GM11168 (cell line): ENCODE results near the gene AADAT.
"Not testable (repeated sequence)": the region's sequence is repeated elsewhere in the genome, so short reads cannot be mapped to it uniquely, and the experiment has no call there.

Source experiments
- in situ Hi-C: fragments of 300-500 bp; cut with MboI; formaldehyde crosslinking; loops from one replicate; pipeline ENCODE4 v1.12.0; 2022; ENCODE audit warnings: low sequenced_read_pairs; ENCODE audit not compliant: unreplicated experiment

Gene AADAT

GRCh38 chr4:170089668-170090351 lies at the start of gene AADAT:
TSS of gene AADAT (minus strand) at chr4:170089956. CDS start at chr4:170089690, 266 bp downstream.
- in situ Hi-C loops, result no loop called here

DNA sequence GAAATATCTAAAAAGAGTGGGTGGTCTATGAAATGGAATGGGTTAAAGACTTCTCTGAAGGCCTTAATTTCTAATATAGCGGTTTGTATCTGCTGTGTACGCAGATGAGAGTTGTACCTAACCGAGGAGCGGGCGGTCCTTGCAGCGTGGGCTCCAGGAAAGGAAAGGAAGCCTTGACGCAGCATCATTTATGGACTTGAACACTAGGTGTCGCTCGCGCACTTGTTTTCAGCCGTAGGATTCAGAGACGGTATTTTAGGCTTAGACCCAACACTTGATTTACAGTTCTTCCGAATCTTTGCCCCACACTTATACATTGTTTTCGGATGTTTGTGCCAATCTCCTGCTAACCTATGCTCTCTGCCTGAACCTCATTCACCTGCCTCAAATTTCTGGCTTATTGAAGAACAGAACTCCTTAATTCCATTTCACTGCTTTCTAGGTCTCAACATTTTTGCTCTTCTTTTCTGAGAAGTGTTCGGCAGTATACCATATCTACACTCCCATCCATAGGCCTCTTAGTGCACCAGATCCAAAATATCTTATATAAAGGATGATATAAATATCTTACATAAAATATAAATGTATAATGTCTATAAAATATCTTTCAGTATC lies 48.9 kb upstream of the AADAT start:
- in situ Hi-C loops, result loop anchor here (25.0 kb wide), 1 partner anchor 249 kb away; no protein-coding TSS in a partner anchor

GRCh38 chr4:170137927-170138326 lies 48.2 kb upstream of the AADAT start:
- in situ Hi-C loops, result loop anchor here (25.0 kb wide), 1 partner anchor 249 kb away; no protein-coding TSS in a partner anchor

- in situ Hi-C loops, result loop anchor here (25.0 kb wide), 1 partner anchor 250 kb away; no protein-coding TSS in a partner anchor
These were observed 47.7 kb upstream of the AADAT start for GRCh38 chr4:170137466-170137865.

DNA sequence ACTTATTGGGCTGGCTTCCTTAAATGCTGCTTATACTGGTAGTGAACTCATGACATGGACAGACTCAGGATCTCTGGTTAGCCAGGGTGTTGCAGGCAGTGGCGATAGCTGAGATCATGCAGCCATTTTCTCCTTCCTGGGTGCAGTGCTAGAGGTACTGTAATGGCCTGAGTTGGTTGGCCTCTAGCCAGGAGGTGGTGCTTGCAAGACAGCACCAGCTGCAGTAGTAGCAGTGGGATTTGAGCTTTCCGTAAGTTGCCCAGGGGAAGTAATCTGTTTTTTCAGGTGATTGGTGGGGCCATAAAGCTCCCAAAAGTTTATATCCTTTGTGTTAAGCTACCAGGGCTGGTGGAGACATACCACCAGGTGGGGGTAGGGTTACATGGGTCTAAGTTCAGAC lies 45.1 kb upstream of the AADAT start:
- in situ Hi-C loops, result loop anchor here (25.0 kb wide), 1 partner anchor 252 kb away; no protein-coding TSS in a partner anchor

GRCh38 chr4:170128219-170128804 lies 38.6 kb upstream of the AADAT start:
- in situ Hi-C loops, result loop anchor here (25.0 kb wide), 1 partner anchor 259 kb away; no protein-coding TSS in a partner anchor

DNA sequence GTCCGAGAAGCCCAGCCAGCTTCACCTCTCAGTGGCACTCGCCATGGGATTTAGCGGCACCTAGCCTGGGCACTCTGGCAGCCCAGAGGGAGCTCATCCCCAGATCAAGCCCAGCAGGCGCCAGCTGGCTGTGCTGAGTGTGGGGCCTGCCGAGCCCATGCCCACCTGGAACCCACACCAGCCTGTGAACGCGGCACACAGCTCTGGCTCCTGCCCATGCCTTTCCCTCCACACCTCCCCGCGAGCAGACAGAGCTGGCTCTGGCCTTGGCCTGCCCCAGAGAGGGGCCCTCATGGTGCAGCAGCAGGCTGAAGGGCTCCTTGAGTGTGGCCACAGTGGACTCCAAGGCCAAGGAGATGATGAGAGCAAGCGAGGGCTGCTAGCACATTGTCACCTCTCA lies 38.0 kb upstream of the AADAT start:
- in situ Hi-C loops, result loop anchor here (25.0 kb wide), 1 partner anchor 260 kb away; no protein-coding TSS in a partner anchor

GRCh38 chr4:170124406-170124805 lies 34.6 kb upstream of the AADAT start:
- in situ Hi-C loops, result no loop called here

DNA sequence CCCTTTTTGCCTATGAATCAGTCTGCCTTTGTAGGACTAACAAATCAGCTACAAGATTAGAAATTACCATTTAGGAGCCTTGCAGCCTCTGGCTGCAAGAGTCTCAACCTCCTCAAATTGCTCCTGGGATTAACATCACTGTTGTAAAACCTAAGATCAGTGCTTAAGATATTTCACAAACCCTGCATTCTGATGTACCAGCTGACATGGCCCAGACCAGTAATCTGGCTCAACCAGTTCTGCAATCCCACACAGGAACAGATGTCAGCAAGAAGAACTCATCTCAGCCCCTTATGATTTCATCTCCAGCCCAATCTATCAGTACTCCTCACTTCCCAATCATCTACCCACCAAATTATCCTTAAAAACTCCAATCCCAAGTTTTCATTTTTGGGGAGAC lies 32.5 kb upstream of the AADAT start:
- in situ Hi-C loops, result no loop called here

DNA sequence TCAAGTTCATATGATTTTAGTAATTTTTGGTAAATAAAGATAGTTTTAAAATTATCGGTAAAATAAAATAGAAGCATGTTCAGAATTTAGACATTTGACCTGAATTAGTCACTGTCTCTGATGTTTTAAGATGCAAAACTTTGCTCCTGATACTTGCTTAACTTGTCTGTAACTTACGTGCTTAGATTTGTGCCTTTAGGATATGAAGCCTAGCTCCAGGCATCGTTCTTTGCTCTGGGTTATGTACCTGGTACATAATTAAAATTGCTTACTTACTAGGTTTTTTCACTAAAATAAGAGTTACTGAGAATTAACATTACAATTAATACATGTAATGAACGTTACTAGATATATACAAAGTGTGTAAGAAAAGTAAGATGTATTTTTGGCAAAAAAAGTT lies 24.9 kb upstream of the AADAT start:
- in situ Hi-C loops, result no loop called here

DNA sequence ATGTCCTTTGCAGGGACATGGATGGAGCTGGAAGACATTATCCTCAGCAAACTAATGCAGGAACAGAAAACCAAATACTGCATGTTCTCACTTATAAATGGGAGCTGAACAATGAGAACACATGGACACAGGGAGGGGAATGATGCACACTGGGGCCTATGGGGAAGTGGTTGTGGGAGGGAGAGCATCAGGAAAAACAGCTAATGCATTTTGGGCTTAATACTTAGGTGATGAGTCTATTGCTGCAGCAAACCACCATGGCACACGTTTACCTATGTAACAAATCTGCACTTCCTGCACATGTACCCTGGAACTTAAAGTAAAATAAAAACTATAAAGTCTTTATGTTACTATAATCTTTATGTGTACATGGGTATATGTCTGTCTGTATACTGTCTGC lies 24.4 kb upstream of the AADAT start:
- in situ Hi-C loops, result not testable (repeated sequence)

- in situ Hi-C loops, result no loop called here
These were observed 21.8 kb upstream of the AADAT start for GRCh38 chr4:170111546-170111945.

DNA sequence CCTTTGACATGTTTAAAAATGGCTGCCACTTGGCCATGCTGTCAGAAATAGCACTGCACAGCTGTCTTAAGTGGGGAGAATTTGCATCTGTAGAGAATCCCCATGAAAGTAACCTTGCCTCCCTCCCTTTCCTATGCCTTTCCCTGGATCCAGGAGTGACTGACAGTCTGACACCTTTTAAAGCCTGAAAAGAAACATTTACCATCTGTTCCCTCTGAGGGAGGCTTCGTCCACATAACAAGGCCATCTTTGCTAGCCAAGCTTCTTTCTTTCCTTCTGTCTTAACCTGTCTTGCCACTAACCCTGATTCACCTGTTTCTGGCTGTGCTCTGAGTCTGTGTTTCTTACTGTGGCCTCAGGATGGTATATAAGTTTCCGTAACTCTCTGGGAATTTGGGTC lies 21.3 kb upstream of the AADAT start:
- in situ Hi-C loops, result no loop called here

GRCh38 chr4:170110285-170110672 lies 20.5 kb upstream of the AADAT start:
- in situ Hi-C loops, result no loop called here

DNA sequence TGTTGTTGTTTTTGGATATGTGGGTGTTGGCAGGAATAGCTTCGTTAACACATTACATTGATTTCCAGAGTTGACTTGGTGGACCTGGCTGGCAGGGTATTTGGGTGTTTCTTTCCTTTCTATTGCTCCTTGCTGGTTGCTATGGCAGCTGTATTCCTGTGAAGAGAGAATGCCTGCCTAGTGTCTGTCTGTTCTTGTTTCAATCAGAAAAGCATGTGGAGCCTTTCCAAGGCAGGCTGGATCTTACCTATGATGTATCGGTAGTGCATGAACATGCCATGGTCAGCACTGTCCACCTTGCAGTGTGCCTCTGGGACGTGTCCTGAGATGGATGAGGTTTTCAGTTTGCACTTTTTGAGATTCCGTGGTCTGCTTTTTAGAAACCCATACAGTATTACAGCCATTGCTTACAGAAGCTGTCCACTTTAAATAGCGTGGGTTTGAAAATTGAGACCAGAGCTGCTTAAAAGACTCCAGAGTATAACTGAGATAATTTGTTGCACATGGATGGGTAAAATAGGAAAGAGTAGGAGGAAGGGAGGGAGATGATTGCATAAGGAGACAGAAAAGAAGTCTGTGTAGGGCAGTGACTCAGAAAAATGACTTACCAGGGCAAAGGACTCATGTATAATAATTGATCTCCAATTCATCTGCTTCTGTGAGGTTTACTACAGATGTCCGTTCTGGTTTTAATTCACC lies 20.0 kb upstream of the AADAT start:
- in situ Hi-C loops, result no loop called here

GRCh38 chr4:170106900-170107299 lies 17.1 kb upstream of the AADAT start:
- in situ Hi-C loops, result no loop called here

DNA sequence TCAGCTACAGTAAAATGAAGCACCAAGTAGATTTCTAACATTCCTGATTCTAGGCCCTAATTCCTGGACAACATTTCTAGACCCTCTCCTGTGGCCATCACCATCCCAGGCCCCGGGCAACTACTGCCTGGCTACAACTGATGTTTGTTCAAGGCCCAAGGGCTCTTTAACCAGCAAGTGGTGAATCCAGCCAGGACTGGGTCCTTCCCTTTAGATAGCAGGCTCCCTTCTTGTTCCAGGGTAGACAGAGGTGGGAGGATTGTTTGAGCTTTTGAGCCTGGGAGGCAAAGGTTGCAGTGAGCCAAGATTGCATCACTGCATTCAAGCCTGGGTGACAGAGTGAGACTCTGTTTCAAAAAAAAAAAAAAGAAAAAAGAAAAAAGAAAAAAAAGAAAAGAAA lies 12.7 kb upstream of the AADAT start:
- in situ Hi-C loops, result no loop called here

DNA sequence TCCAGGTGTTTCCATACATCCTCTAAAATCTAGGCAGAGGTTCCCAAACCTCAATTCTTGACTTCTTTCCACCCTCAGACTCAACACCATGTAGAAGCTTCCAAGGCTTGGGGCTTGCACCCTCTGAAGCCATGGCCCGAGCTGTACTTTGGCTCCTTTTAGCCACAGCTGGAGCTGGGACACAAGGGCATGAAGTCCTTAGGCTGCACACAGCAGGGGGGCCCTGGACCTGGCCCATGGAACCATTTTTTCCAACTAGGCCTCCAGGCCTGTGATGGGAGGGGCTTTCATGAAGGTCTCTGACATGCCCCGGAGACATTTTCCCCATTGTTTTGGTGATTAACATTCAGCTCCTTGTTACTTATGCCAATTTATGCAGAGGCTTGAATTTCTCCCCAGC lies 8.4 kb upstream of the AADAT start:
- in situ Hi-C loops, result not testable (repeated sequence)

DNA sequence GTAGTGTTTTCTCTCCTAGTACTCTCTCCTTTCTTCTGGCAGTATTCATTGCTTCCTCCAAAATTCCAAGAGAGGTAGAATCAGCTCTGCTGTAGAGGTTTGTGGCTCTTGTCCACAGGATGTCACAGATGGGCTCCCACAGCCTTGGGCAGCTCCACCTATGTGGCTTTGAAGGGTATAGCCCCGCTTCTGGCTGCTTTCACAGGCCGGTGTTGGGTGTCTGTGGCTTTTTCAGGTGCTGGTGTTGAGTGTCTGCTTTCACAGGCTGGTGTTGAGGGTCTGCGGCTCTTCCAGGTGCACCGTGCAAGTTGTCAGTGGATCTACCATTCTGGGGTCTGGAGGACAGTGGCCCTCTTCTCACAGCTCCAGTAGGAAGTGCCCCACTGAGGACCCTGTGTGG lies 7.9 kb upstream of the AADAT start:
- in situ Hi-C loops, result no loop called here

GRCh38 chr4:170093973-170094535 lies 4.3 kb upstream of the AADAT start:
- in situ Hi-C loops, result no loop called here
